Neutrophil (primary cell): ENCODE measurements around the gene ZNF619.
"Not testable (repeated sequence)": the region's sequence is repeated elsewhere in the genome, so short reads cannot be mapped to it uniquely, and the experiment has no call there.

ENCODE experiments used
- H3K27ac ChIP-seq: fragments of 200-600 bp; sonication (generic); 2 replicates; pipeline ENCODE4 v1.5.1; 2016; ENCODE audit warnings: mild to moderate bottlenecking, moderate library complexity
- H3K27me3 ChIP-seq: fragments of 200-600 bp; sonication (generic); 2 replicates; pipeline ENCODE4 v1.6.0; 2016; ENCODE audit warnings: mild to moderate bottlenecking
- H3K36me3 ChIP-seq: fragments of 200-600 bp; sonication (generic); 2 replicates; pipeline ENCODE4 v1.5.1; 2017
- H3K4me1 ChIP-seq, 2 experiments: fragments of 200-600 bp in 1 of 2; sonication (generic) in 1 of 2; 1 replicate in 1 of 2; 2 replicates in 1 of 2; pipeline versions ENCODE4 v1.5.1 to v1.6.1; 2013 to 2016; ENCODE audit warnings: low read depth in 1 of 2, low read length in 1 of 2, mild to moderate bottlenecking in 1 of 2, moderate library complexity in 1 of 2; ENCODE audit not compliant: control insufficient read depth in 1 of 2, insufficient read depth in 1 of 2
- H3K4me3 ChIP-seq, 2 experiments: fragments of 200-600 bp in 1 of 2; sonication (generic) in 1 of 2; 1 replicate in 1 of 2; 2 replicates in 1 of 2; pipeline ENCODE4 v1.5.1; 2013 to 2016; ENCODE audit warnings: low read depth in 1 of 2, low read length in 1 of 2, mild to moderate bottlenecking in 1 of 2, moderate library complexity in 1 of 2
- H3K9me3 ChIP-seq: fragments of 200-600 bp; sonication (generic); 2 replicates; pipeline ENCODE4 v1.5.1; 2016
- CTCF ChIP-seq: fragments of 200-600 bp; sonication (generic); IDR thresholded peaks from 2 replicates; pipeline ENCODE4 v1.5.1; 2016; ENCODE audit warnings: antibody characterized with exemption

The ZNF619 gene

GRCh38 chr3:40461161-40461560, 15.8 kb upstream of the ZNF619 start:
- H3K27ac ChIP-seq = no peak overlapping the region
- H3K36me3 ChIP-seq = peaks cover 61% of the 10 kb centered on the region
- TF ChIP-seq CTCF = no peak
- no peaks in the 10 kb centered on the region for H3K9me3 ChIP-seq
- peaks cover 17 to 21% of the 10 kb centered on the region in 2 experiments for H3K4me1 ChIP-seq
- H3K27me3 ChIP-seq = no peaks in the 10 kb centered on the region
- no peak overlapping the region for H3K4me3 ChIP-seq

- H3K27me3 ChIP-seq, H3K4me1 ChIP-seq, H3K9me3 ChIP-seq, H3K27ac ChIP-seq, H3K4me3 ChIP-seq: not testable (repeated sequence)
- peaks cover 61% of the 10 kb centered on the region for H3K36me3 ChIP-seq
Measured at GRCh38 chr3:40462838-40463237, 14.1 kb upstream of the ZNF619 start.

GRCh38 chr3:40463579-40463978, 13.3 kb upstream of the ZNF619 start:
- H3K9me3 ChIP-seq = no peaks in the 10 kb centered on the region
- H3K27me3 ChIP-seq = no peaks in the 10 kb centered on the region
- H3K36me3 ChIP-seq = peaks cover 58% of the 10 kb centered on the region
- H3K27ac ChIP-seq = no peak overlapping the region
- H3K4me3 ChIP-seq = no peak overlapping the region
- H3K4me1 ChIP-seq = no peaks in the 10 kb centered on the region
- no peak for TF ChIP-seq CTCF

DNA sequence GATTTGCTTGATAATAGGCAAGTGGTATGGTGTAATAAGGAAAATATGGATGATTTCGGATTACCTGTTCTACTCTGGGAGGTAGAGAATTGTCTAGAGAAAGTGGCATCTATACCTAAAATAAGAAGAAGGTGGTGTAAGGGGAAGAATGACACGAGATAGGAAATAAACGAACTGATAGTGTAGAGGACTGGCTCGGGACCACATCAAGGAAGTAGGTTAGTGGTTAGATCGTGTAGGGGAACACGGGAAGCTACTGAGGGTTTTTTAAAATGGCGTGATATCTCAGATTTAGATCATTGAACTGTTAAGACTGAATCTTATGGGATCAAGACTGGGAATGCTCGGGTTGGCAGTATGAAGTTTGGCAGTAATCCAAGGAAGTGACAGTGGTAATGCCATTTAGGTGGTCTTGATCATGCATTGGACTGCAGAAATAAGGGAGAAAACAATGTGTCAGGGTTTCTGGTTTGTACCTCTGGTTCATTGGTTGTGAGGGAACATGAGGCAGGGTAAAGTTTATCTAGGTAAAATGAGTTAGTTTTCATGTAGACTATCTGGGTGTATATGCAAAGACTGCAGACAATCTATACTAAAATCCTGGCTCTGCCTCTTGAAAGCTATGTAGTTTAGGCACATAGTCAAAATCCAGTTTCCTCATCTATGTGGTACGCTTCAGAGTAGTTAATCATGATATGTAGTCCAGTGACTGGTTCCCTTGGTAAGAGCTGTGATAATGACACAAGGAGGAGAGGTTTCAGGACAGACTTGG, 12.4 kb upstream of the ZNF619 start:
- Histone ChIP-seq H3K36me3 (peaks cover 49% of the 10 kb centered on the region), H3K27me3 (no peaks in the 10 kb centered on the region), H3K4me1 (no peaks in the 10 kb centered on the region), H3K9me3 (no peaks in the 10 kb centered on the region), H3K4me3 (no peak overlapping the region), H3K27ac (no peak overlapping the region)
- no peak for TF ChIP-seq CTCF

DNA sequence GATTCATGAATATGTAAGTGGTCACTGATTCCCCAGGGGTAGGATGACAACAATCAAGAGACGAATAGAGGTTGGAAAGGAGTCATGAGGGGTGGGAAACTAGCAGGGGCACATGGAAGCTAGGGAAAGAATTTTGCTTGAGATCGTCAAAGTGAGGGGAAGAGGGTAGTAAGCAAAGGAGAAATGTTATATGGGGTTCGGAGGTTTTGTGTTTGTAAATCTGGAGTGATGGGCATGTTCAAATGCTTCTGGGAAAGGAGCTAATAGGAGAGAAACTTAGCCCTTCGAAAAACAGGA, 11.9 kb upstream of the ZNF619 start:
- no peak for TF ChIP-seq CTCF
- Histone ChIP-seq H3K27me3 (no peaks in the 10 kb centered on the region), H3K4me1 (no peaks in the 10 kb centered on the region), H3K36me3 (peaks cover 46% of the 10 kb centered on the region), H3K9me3 (no peaks in the 10 kb centered on the region), H3K27ac (no peak overlapping the region), H3K4me3 (no peak overlapping the region)

DNA sequence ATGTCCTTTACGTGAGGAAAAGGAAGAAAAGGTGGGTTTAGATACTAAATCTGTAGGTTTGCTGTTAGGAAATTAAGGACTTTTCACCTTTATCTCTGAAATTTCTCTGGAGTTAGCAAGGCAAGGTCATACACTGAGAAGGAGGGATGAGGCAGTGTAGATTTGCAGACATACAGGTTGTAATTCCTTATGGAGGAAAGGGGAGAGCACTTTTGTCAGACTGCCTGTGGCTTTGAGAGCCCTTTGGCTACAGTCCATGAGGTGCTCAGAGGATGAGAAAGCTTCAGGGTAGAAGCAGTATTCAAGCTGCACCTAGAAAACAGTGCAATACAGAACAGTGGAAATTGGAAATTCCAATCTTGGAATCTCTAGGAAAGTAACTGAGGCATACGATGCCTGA, 11.5 kb upstream of the ZNF619 start:
- Histone ChIP-seq H3K27me3 (no peaks in the 10 kb centered on the region), H3K4me1 (no peaks in the 10 kb centered on the region), H3K27ac (no peak overlapping the region), H3K4me3 (no peak overlapping the region), H3K36me3 (peaks cover 44% of the 10 kb centered on the region), H3K9me3 (no peaks in the 10 kb centered on the region)
- no peak for TF ChIP-seq CTCF
